Adrenal gland (tissue), 5 donors: ENCODE results near the gene LYG1.

Experiments
- CTCF ChIP-seq, 6 experiments: fragments of 450-650 bp in 4 of 6; fragments of 200-600 bp in 2 of 6; sonication (generic) in 1 of 6; IDR thresholded peaks; 1 replicate in 5 of 6; 2 replicates in 1 of 6; pipeline versions ENCODE4 v1.5.1 to v1.8.0; 2016 to 2021; ENCODE audit warnings: antibody characterized with exemption in 6 of 6, mild to moderate bottlenecking in 2 of 6, moderate library complexity in 1 of 6
- POLR2A ChIP-seq, 2 donors: fragments of 450-650 bp; IDR thresholded peaks; one replicate each; pipeline ENCODE4 v1.6.1; 2017; ENCODE audit warnings: antibody characterized with exemption in 2 of 2, mild to moderate bottlenecking in 2 of 2, moderate library complexity in 1 of 2
- donor health status: DM: no; HTN: no; CAD: no.

- no peak for TF ChIP-seq POLR2A (IDR thresholded peaks at IDR 0.05)
- TF ChIP-seq CTCF (IDR thresholded peaks at IDR 0.05), result no peak
Observed at GRCh38 chr2:99259465-99259864, 41.5 kb downstream of the LYG1 start.
